DND-41 (cell line): ENCODE data around the gene MRPL47.

Experiments
- ATAC-seq: fragments of 200-7000 bp; cut with Tn5 transposase; 3 replicates; pipeline ENCODE4 v1.9.1; 2021; ENCODE audit warnings: low read depth; ENCODE audit not compliant: insufficient read depth
- DNase-seq: peaks from one replicate; pipeline ENCODE4 v3.0.0-alpha.2; 2020
- H2AFZ ChIP-seq: 2 replicates; pipeline ENCODE4 v1.6.0; 2012; ENCODE audit warnings: low read depth, low read length
- H3K27ac ChIP-seq: 2 replicates; pipeline ENCODE4 v1.5.1; 2012; ENCODE audit warnings: low read length, inconsistent platforms
- H3K27me3 ChIP-seq: fragments of 200-600 bp; sonication (generic); 2 replicates; pipeline ENCODE4 v1.6.0; 2012; ENCODE audit warnings: low read length, mild to moderate bottlenecking, inconsistent platforms; ENCODE audit not compliant: insufficient read depth, poor library complexity
- H3K36me3 ChIP-seq: 2 replicates; pipeline ENCODE4 v1.5.1; 2012; ENCODE audit warnings: low read length, inconsistent platforms; ENCODE audit not compliant: insufficient read depth
- H3K4me1 ChIP-seq: 2 replicates; pipeline ENCODE4 v1.5.1; 2012; ENCODE audit warnings: mild to moderate bottlenecking, low read length; ENCODE audit not compliant: insufficient read depth
- H3K4me2 ChIP-seq: 2 replicates; pipeline ENCODE4 v1.6.0; 2012; ENCODE audit warnings: mild to moderate bottlenecking, moderate library complexity, low read length, inconsistent platforms; ENCODE audit not compliant: insufficient read depth
- H3K4me3 ChIP-seq, 2 experiments: fragments of 200-600 bp in 1 of 2; shearing (Covaris generic) in 1 of 2; 2 replicates each; pipeline ENCODE4 v1.5.1; 2012 to 2016; ENCODE audit warnings: inconsistent platforms in 2 of 2, low read length in 2 of 2, mild to moderate bottlenecking in 2 of 2, low read depth in 1 of 2, moderate library complexity in 1 of 2
- H3K79me2 ChIP-seq: 2 replicates; pipeline ENCODE4 v1.6.0; 2012; ENCODE audit warnings: low read length, inconsistent platforms; ENCODE audit not compliant: insufficient read depth
- H3K9ac ChIP-seq: 2 replicates; pipeline ENCODE4 v1.6.0; 2012; ENCODE audit warnings: low read depth, mild to moderate bottlenecking, inconsistent platforms, low read length, moderate library complexity
- H3K9me3 ChIP-seq: 2 replicates; pipeline ENCODE4 v1.5.1; 2012; ENCODE audit warnings: low read length, moderate library complexity, mild to moderate bottlenecking, inconsistent platforms; ENCODE audit not compliant: insufficient read depth, severe bottlenecking
- H4K20me1 ChIP-seq: 2 replicates; pipeline ENCODE4 v1.6.0; 2012; ENCODE audit warnings: low read length; ENCODE audit not compliant: insufficient read depth
- CTCF ChIP-seq: IDR thresholded peaks from 2 replicates; pipeline ENCODE4 v1.5.1; 2012; ENCODE audit warnings: borderline replicate concordance, low read length, moderate library complexity, mild to moderate bottlenecking; ENCODE audit not compliant: poor library complexity, severe bottlenecking; ENCODE audit errors: extremely low read depth
- EZH2 ChIP-seq: IDR thresholded peaks from 3 replicates; pipeline ENCODE4 v1.6.1; 2012; ENCODE audit warnings: borderline replicate concordance, low read depth, mild to moderate bottlenecking, moderate library complexity, low read length, inconsistent platforms; ENCODE audit not compliant: severe bottlenecking

MRPL47 gene

GRCh38 chr3:179541596-179541995 is 62.8 kb downstream of the MRPL47 start:
- Histone ChIP-seq H3K9ac (no peak overlapping the region), H3K4me1 (no peaks in the 10 kb centered on the region), H3K36me3 (no peaks in the 10 kb centered on the region), H3K27ac (no peak overlapping the region), H3K27me3 (peaks cover 4% of the 10 kb centered on the region), H3K4me3 (no peak overlapping the region), H3K9me3 (no peaks in the 10 kb centered on the region), H4K20me1 (no peaks in the 10 kb centered on the region), H3K79me2 (no peaks in the 10 kb centered on the region), H3K4me2 (no peak overlapping the region), H2AFZ (no peak overlapping the region)
- no peak for TF ChIP-seq EZH2
- no peak for TF ChIP-seq CTCF
- DNase-seq = no peak
- ATAC-seq = no peak

GRCh38 chr3:179541094-179541493 is 63.3 kb downstream of the MRPL47 start:
- Histone ChIP-seq H3K79me2 (no peaks in the 10 kb centered on the region), H3K4me2 (no peak overlapping the region), H2AFZ (no peak overlapping the region), H3K36me3 (no peaks in the 10 kb centered on the region), H3K9ac (no peak overlapping the region), H3K27ac (no peak overlapping the region), H3K9me3 (no peaks in the 10 kb centered on the region), H3K27me3 (peaks cover 4% of the 10 kb centered on the region), H3K4me3 (no peak overlapping the region), H4K20me1 (no peaks in the 10 kb centered on the region), H3K4me1 (no peaks in the 10 kb centered on the region)
- DNase-seq (no peak), ATAC-seq (no peak)
- TF ChIP-seq CTCF = no peak
- TF ChIP-seq EZH2 = no peak
